ENCODE data around the gene TRMT1L.

- TF ChIP-seq EP300 (IDR thresholded peaks at IDR 0.05; ENCODE audit: borderline replicate concordance in 1 of 2, low read depth in 2 of 2, low read length in 2 of 2) (no peak), YY1 (IDR thresholded peaks at IDR 0.05; ENCODE audit: low read depth, low read length) (no peak), RAD21 (IDR thresholded peaks at IDR 0.05 in 1 of 2, conservative IDR thresholded peaks at IDR 0.05 in 1 of 2; ENCODE audit: low read depth in 2 of 2, low read length in 2 of 2) (no peak), SRF (IDR thresholded peaks at IDR 0.05; ENCODE audit: low read depth, low read length) (no peak), EZH2 (IDR thresholded peaks at IDR 0.05; ENCODE audit: low read depth, low read length, severe bottlenecking) (no peak), POLR2A (IDR thresholded peaks at IDR 0.05; ENCODE audit: control extremely low read depth in 1 of 2, low read depth in 2 of 2, low read length in 2 of 2) (no peak), BRCA1 (IDR thresholded peaks at IDR 0.05; ENCODE audit: low read depth, low read length) (no peak), POLR2AphosphoS5 (IDR thresholded peaks at IDR 0.05; ENCODE audit: low read depth, low read length) (no peak), CEBPB (IDR thresholded peaks at IDR 0.05; ENCODE audit: low read depth, low read length) (no peak), CTCF (IDR thresholded peaks at IDR 0.05; ENCODE audit: control extremely low read depth in 1 of 3, insufficient read depth in 1 of 3, low read depth in 1 of 3, low read length in 3 of 3) (no peak)
Observed at GRCh38 chr1:185083818-185084217, 72.9 kb downstream of the TRMT1L start.

Measured in H1 (cell line).